GM12873 (cell line): ENCODE data around the gene GCNT3.

Experiments
- TF ChIP-seq, protein P1 (sequence below): IDR thresholded peaks from 2 replicates; pipeline ENCODE4 v1.5.1; 2012; ENCODE audit warnings: low read depth, mild to moderate bottlenecking, moderate library complexity, low read length, control low read depth; ENCODE audit not compliant: insufficient read depth; ENCODE audit errors: missing control alignments

Gene GCNT3

DNA sequence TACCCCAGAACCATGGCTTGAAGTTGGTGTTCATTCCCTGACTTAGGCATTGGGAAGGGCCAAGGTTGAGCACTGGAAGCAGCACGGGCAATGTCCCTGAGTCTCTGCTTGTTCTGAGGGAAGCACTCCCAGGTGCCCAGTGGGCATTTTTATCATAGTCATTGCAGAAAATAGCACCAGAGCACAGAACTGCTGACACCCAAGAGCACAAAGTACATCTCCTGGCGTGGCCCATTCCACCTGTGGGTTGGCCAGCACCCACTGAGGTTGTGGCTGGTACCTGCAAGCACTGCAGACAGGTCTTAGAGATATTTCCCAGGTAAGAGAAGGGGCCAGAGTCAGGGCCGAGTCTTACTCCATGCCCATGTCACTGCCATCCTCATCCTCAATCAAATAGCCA lies 28.5 kb upstream of the GCNT3 start:
- TF ChIP-seq, protein P1, sequence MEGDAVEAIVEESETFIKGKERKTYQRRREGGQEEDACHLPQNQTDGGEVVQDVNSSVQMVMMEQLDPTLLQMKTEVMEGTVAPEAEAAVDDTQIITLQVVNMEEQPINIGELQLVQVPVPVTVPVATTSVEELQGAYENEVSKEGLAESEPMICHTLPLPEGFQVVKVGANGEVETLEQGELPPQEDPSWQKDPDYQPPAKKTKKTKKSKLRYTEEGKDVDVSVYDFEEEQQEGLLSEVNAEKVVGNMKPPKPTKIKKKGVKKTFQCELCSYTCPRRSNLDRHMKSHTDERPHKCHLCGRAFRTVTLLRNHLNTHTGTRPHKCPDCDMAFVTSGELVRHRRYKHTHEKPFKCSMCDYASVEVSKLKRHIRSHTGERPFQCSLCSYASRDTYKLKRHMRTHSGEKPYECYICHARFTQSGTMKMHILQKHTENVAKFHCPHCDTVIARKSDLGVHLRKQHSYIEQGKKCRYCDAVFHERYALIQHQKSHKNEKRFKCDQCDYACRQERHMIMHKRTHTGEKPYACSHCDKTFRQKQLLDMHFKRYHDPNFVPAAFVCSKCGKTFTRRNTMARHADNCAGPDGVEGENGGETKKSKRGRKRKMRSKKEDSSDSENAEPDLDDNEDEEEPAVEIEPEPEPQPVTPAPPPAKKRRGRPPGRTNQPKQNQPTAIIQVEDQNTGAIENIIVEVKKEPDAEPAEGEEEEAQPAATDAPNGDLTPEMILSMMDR = no peak

DNA sequence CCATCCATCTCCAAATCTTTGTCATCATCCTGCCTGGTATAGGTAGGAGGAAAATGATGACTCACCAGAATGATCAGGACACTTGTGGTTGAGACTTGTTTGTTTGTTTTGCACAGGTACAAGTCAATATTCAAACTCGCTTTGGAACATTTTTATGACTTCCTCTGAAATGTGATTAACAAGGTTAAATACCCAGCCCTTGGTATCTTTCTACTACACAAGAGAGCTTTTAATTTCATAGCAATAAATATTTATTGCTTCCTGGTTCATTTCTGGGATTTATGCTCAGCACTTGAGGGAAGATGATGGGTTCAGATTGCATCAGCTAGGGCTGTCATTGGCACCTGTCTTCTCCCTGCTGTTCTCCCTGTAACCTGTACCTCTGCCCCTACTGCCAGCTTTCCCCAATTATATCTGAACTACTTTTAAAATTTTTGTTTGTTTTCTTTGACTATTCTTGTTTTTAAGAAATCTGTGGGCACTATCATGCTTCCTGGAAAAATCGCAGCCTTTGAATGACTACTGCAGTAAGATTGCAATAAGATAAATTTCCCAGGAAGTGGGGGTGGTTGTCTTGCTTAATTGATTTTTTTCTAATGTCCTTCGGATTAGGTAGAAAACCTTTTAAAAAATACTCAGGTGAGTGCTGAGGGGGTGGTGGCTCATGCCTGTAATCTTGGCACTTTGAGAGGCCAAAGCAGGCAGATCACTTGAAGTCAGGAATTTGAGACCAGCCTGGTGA lies 24.3 kb upstream of the GCNT3 start:
- TF ChIP-seq, protein P1 = no peak

DNA sequence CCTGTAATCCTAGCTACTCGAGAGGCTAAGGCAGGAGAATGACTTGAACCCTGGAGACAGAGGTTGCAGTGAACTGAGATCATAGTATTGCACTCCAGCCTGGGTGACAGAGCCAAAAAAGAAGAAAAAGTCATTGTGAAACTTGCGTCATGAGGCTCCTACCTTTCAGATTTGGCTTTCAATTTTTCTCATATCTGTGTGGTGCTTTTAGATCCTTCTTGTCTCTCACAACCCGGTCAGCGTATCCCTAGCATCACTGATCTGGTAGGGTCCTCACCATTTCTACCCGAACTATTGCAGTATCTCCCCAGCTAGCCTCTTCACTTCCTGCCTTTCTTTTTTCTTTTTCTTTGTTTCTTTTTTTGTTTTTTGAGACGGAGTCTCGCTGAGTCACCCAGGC lies 21.6 kb upstream of the GCNT3 start:
- TF ChIP-seq, protein P1 = no peak

DNA sequence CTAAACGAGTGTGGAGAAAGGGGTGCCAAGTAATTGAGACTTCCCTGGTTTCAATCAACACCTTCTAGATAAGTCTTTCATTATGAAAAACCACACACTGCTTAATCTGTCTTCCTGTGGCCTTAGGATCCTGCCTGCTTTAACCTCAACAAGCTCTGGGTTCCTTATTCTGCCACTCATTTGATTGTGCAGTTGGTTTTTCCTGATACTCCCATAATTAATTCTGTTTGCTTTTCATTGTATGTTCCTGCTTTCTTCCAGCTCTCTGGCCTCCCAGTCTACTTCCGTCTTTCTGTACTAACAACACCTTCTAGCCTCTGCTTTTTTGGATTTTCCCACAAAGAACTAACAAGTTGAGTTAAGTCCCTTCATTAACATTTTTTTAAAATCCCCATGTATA lies 20.2 kb upstream of the GCNT3 start:
- TF ChIP-seq, protein P1 = no peak

DNA sequence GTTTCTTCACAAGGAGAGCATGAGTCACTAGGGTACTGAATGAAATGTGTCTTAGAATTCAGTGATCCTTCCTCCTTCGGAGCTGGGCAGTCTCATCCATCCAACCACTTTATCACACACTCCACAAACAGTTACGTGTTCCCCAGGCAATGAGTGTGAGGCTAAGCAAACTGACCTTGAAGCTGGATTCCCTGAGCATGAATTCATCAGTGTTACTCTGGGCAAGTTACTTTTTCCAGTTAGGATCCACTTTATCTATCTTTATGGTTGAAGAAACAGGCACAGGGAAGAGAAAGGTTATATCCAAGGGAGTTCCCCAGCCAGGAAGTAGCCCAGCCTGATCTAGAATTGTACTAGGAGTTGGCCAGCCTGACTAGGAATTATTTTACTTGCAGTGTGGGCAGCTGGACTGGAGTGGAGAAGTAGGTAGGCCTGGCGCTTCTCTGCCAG lies 17.1 kb upstream of the GCNT3 start:
- TF ChIP-seq, protein P1 = no peak

DNA sequence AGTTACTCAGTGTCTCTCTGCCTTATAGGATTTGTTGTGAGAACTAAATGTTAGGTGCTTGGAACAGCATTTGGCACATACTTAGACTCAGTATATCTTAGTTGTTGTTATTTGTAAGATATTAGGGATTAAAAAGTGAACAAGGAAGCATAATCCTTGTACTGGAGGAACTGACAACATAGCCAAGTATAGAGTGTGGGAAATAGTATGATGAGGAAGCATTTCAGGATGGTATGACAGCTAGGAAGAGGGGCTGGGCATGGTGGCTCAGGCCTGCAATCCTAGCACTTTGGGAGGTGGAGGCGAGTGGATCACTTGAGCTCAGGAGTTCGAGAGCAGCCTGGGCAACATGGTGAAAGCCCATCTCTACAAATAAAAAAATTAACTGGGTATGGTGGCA lies 16.6 kb upstream of the GCNT3 start:
- TF ChIP-seq, protein P1 = no peak

DNA sequence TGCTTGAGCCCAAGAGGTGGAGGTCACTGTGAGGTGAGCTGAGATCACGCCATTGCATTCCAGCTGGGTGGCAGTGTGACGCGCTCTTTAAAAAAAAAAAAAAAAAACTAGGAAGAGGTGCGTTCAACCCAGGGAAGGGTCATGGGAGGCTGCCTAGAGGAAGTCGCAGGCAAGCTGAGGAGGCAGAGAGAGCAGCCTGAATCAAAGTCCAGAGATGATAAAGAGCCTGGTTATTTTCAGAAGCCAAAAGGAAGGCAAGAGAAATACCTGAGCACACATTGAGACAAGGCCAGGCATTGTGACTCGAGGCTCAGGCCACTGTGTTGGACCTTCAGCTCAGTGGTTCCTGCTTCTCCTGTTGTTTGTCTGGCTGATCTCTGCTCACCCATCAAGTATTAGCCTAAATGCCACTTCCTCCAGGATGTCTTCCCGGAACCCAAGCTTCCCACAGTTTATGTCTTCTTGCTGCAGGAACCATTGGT lies 16.1 kb upstream of the GCNT3 start:
- TF ChIP-seq, protein P1 = no peak
